PC-3 (cell line): ENCODE measurements around the gene CENPF. TPM values are rescaled to one million over a fixed set of nuclear protein-coding genes. Genes with fewer than 3 reads are reported as not detected.

ENCODE experiments used
- ATAC-seq: fragments of 200-7000 bp; cut with Tn5 transposase; 2 replicates; pipeline ENCODE4 v1.9.1; 2020; ENCODE audit warnings: mild to moderate bottlenecking, moderate library complexity
- BruUV-seq: library from RNA; stranded (reverse); fragments of 400-500 nt; replicated peaks from 2 replicates; lab custom pipeline; 2021; lab: Mats Ljungman, UMichigan
- CTCF ChIA-PET: fragments of 300-600 bp; sonication (Branson Sonifier 250); formaldehyde crosslinking; loops from one replicate; lab custom pipeline; 2022; ENCODE audit warnings: antibody characterized with exemption; lab: Charles Lee
- POLR2A ChIA-PET: fragments of 300-600 bp; sonication (Branson Sonifier 250); formaldehyde crosslinking; loops from one replicate; lab custom pipeline; 2022; ENCODE audit warnings: antibody characterized with exemption; ENCODE audit not compliant: unreplicated experiment; lab: Charles Lee
- DNase-seq: peaks from one replicate; pipeline ENCODE4 v3.0.0-alpha.2; 2015
- H2AFZ ChIP-seq: fragments of 300-600 bp; sonication (generic); 2 replicates; pipeline ENCODE4 v1.6.0; 2016; ENCODE audit warnings: antibody characterized with exemption, low read length
- H3F3A ChIP-seq: fragments of 300-600 bp; sonication (generic); one replicate; pipeline ENCODE4 v1.6.0; 2017; ENCODE audit warnings: antibody characterized with exemption, low read length, control low read depth, mild to moderate bottlenecking; ENCODE audit not compliant: unreplicated experiment
- H3K27ac ChIP-seq: fragments of 300-600 bp; sonication (generic); 2 replicates; pipeline ENCODE4 v1.5.1; 2016; ENCODE audit warnings: mild to moderate bottlenecking, low read length
- H3K27me3 ChIP-seq: fragments of 300-600 bp; sonication (generic); 2 replicates; pipeline ENCODE4 v1.6.1; 2016; ENCODE audit warnings: low read length, mixed read lengths
- H3K36me3 ChIP-seq: fragments of 300-600 bp; sonication (generic); 2 replicates; pipeline ENCODE4 v1.6.1; 2016; ENCODE audit warnings: low read depth, mixed run types, low read length, mixed read lengths
- H3K4me1 ChIP-seq: fragments of 300-600 bp; sonication (generic); 2 replicates; pipeline ENCODE4 v1.5.1; 2016; ENCODE audit warnings: low read length; ENCODE audit not compliant: insufficient read depth
- H3K4me2 ChIP-seq: fragments of 300-600 bp; sonication (generic); 2 replicates; pipeline ENCODE4 v1.6.0; 2016; ENCODE audit warnings: low read length
- H3K4me3 ChIP-seq: fragments of 300-600 bp; sonication (generic); 2 replicates; pipeline ENCODE4 v1.5.1; 2016; ENCODE audit warnings: mild to moderate bottlenecking, low read length, mixed read lengths
- H3K79me2 ChIP-seq: fragments of 300-600 bp; sonication (generic); 2 replicates; pipeline ENCODE4 v1.6.1; 2017; ENCODE audit warnings: low read length, mixed read lengths
- H3K9ac ChIP-seq: fragments of 300-600 bp; sonication (generic); 2 replicates; pipeline ENCODE4 v1.6.0; 2016; ENCODE audit warnings: mild to moderate bottlenecking, low read length
- H3K9me2 ChIP-seq: fragments of 300-600 bp; sonication (generic); replicated peaks from 2 replicates; pipeline ENCODE4 v1.6.1; 2016; ENCODE audit warnings: mixed run types, low read length, mixed read lengths
- H3K9me3 ChIP-seq: fragments of 300-600 bp; sonication (generic); 2 replicates; pipeline ENCODE4 v1.6.1; 2016; ENCODE audit warnings: low read length, mixed read lengths
- H4K20me1 ChIP-seq: fragments of 300-600 bp; sonication (generic); 2 replicates; pipeline ENCODE4 v1.6.1; 2016; ENCODE audit warnings: low read length, mixed read lengths
- EZH2 ChIP-seq: fragments of 300-600 bp; sonication (generic); IDR thresholded peaks from one replicate; pipeline ENCODE4 v1.6.1; 2017; ENCODE audit warnings: antibody characterized with exemption, mild to moderate bottlenecking, low read length; ENCODE audit not compliant: unreplicated experiment
- EZH2phosphoT487 ChIP-seq: fragments of 300-600 bp; sonication (generic); IDR thresholded peaks from 2 replicates; pipeline ENCODE4 v1.6.1; 2018; ENCODE audit warnings: mild to moderate bottlenecking, antibody characterized with exemption, low read length, borderline replicate concordance
- intact Hi-C: fragments of 100-400 bp; cut with micrococcal nuclease; formaldehyde crosslinking; loops from 2 replicates; pipeline ENCODE4 v1.9.0; 2023
- total RNA-seq: library from RNA; depleted of rRNA; stranded (reverse); fragments of >200 nt; gene quantifications from 2 replicates; pipeline ENCODE4 v1.2.3, GENCODE V29; 2014
- TF ChIP-seq, protein P1 (sequence below): fragments of 300-600 bp; sonication (generic); conservative IDR thresholded peaks from 2 replicates; pipeline ENCODE4 v1.5.1; 2017; ENCODE audit warnings: antibody characterized with exemption, low read depth, mild to moderate bottlenecking, low read length

CENPF gene
- total RNA-seq, 1 experiment from 2014 or later, result 92.6 TPM

DNA sequence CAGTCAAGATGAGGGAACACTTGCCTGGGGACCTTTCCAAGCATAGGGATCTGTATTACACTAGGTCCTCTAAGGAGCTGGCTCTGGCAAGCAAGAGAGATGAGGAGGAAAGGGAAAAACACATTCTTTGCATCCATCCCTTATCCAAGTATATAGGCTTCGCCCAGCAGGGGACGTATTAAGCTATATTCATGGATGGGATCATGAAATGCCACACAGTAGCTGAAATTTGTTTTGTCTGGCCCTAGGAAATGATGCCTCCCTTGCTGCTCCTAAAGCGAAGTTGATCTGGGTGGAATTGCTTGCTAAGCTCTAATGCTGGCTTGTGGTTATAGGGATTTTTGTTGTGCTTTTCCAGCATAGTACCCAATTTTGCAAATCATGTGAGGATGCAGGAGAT is 32.1 kb downstream of the CENPF start:
- Histone ChIP-seq H3K36me3 (peaks cover 90% of the 10 kb centered on the region), H3K4me1 (peaks cover 18% of the 10 kb centered on the region), H3K4me2 (no peak overlapping the region), H4K20me1 (no peaks in the 10 kb centered on the region), H2AFZ (no peak overlapping the region), H3K9me2 (no peaks in the 10 kb centered on the region), H3K4me3 (no peak overlapping the region), H3K9ac (no peak overlapping the region), H3K27ac (no peak overlapping the region), H3K27me3 (no peaks in the 10 kb centered on the region), H3K9me3 (no peaks in the 10 kb centered on the region), H3K79me2 (no peaks in the 10 kb centered on the region), H3F3A (no peaks in the 10 kb centered on the region)
- DNase-seq (no peak), ATAC-seq (no peak)
- no TSS peak for BruUV-seq
- ChIA-PET CTCF (no interaction called here), POLR2A (no interaction called here)
- intact Hi-C loops, result loop anchor here (5.0 kb wide), 1 partner anchor 892 kb away; no protein-coding TSS in a partner anchor
- TF ChIP-seq EZH2phosphoT487 (no peak), EZH2 (no peak)
- TF ChIP-seq, protein P1, sequence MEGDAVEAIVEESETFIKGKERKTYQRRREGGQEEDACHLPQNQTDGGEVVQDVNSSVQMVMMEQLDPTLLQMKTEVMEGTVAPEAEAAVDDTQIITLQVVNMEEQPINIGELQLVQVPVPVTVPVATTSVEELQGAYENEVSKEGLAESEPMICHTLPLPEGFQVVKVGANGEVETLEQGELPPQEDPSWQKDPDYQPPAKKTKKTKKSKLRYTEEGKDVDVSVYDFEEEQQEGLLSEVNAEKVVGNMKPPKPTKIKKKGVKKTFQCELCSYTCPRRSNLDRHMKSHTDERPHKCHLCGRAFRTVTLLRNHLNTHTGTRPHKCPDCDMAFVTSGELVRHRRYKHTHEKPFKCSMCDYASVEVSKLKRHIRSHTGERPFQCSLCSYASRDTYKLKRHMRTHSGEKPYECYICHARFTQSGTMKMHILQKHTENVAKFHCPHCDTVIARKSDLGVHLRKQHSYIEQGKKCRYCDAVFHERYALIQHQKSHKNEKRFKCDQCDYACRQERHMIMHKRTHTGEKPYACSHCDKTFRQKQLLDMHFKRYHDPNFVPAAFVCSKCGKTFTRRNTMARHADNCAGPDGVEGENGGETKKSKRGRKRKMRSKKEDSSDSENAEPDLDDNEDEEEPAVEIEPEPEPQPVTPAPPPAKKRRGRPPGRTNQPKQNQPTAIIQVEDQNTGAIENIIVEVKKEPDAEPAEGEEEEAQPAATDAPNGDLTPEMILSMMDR, result no peak

DNA sequence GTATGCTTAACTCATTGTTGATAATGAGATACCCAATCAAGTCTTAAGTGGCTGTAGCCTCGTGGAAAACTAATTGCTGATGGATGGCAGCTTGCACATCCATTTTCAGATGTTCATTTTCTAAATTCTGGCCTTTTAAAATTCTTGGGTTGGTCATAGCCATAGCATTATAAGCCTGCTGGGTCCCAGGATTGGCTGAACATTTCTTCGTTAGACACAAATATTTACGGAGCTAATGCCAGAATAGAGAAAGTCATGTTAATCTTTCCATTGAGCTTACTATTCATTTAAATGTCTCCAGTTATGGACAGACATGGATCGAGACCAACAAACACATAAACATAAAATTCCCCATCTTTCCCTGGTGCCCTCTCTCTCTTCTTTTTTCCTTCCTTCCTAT is 32.5 kb downstream of the CENPF start:
- DNase-seq (no peak), ATAC-seq (no peak)
- Histone ChIP-seq H3K9me2 (no peaks in the 10 kb centered on the region), H3K27me3 (no peaks in the 10 kb centered on the region), H2AFZ (no peak overlapping the region), H3K4me1 (peaks cover 18% of the 10 kb centered on the region), H3K79me2 (no peaks in the 10 kb centered on the region), H3K9me3 (no peaks in the 10 kb centered on the region), H3K27ac (no peak overlapping the region), H4K20me1 (no peaks in the 10 kb centered on the region), H3K36me3 (peaks cover 90% of the 10 kb centered on the region), H3K4me3 (no peak overlapping the region), H3K9ac (no peak overlapping the region), H3F3A (no peaks in the 10 kb centered on the region), H3K4me2 (no peak overlapping the region)
- CTCF ChIA-PET, result no interaction called here
- no TSS peak for BruUV-seq
- TF ChIP-seq EZH2 (no peak), EZH2phosphoT487 (no peak)
- TF ChIP-seq, protein P1, result no peak
- POLR2A ChIA-PET, result no interaction called here
- intact Hi-C loops, result loop anchor here (5.0 kb wide), 1 partner anchor 892 kb away; no protein-coding TSS in a partner anchor

DNA sequence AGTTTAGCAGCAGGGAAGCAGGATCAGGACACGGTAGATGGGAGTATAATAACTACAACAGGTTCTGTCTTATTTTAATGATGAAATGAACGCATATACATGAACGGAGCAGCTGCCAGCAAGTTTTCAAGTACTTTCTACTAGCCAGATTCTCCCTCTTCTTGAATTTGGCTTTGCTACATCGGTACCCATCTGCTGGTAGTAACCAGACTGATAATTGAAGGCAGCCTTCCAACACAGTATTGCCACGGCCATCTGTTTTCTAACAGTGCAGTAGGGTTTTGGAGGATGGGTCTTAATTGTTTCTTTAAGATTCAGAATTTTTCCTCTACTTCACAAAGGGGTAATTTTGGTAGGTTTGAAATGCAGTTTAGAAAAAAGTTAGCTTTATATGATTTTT is 33.4 kb downstream of the CENPF start:
- ChIA-PET CTCF (interaction anchor here (0.6 kb wide), 1 partner anchor 9 kb away, joined by 8 read pairs; no protein-coding TSS in a partner anchor), POLR2A (no interaction called here)

More for the DNA sequence above, 33.4 kb downstream of the CENPF start:
- H3K9ac ChIP-seq, result no peak overlapping the region
- no peaks in the 10 kb centered on the region for H4K20me1 ChIP-seq
- TF ChIP-seq EZH2phosphoT487, result no peak
- TF ChIP-seq EZH2, result no peak
- TF ChIP-seq, protein P1, result no peak
- BruUV-seq, result no TSS peak
- H3K4me3 ChIP-seq, result no peak overlapping the region
- H3K79me2 ChIP-seq, result no peaks in the 10 kb centered on the region
- peaks cover 18% of the 10 kb centered on the region for H3K4me1 ChIP-seq
- H3K9me3 ChIP-seq, result no peaks in the 10 kb centered on the region
- DNase-seq (no peak), ATAC-seq (no peak)
- intact Hi-C loops, result loop anchor here (2.0 to 5.0 kb wide), 2 partner anchors 248 to 891 kb away; no protein-coding TSS in a partner anchor
- peaks cover 92% of the 10 kb centered on the region for H3K36me3 ChIP-seq
- no peaks in the 10 kb centered on the region for H3K9me2 ChIP-seq
- H3K4me2 ChIP-seq, result no peak overlapping the region
- H3K27ac ChIP-seq, result no peak overlapping the region
- no peaks in the 10 kb centered on the region for H3K27me3 ChIP-seq
- no peaks in the 10 kb centered on the region for H3F3A ChIP-seq
- no peak overlapping the region for H2AFZ ChIP-seq
